Measurements from ENCODE around the gene PRSS38.

The PRSS38 gene

DNA sequence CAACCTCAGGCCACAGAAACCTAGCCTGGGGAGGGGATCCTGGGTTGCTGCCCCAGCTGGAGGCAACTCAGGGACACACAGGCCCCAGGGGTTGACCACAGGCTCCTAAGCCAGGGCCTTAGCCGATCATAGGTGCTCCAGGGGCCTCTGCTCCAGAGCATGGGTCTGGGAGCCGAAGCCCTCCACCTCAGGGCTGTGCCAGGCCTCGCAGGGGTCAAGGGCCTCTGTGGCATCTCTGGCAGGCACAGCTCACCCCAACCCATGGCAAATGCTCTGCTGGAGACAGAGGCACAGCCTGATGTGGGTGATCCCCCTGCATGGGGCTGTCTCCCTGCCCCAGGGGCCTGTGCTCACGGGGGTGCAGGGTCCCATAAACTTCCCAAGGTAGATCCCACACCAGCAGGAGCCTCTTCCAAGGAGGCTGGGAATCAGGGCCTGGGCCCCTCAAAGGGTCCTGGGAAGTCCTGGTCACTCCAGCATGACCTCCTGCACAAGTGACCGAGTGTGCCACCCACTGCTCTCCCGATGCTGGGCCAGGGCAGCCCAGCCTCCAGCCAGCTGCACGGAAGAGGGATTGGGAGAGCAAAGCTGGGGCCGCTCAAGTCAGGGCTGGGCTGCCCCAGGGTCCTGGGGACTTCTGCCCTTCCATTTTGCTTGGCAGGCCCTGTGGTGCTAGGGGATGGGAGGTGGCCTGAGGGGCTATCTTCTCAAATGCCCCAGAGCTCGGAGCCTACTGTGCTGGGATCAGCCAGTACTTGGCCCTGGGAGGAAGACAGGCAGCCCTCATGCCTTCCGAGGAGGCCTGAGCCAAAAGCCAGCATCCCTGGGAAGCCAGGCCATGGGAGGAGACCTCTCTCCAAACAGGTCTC, 22.2 kb upstream of the PRSS38 start:
- no peak for DNase-seq (ENCODE audit: low read depth, low spot score)

DNA sequence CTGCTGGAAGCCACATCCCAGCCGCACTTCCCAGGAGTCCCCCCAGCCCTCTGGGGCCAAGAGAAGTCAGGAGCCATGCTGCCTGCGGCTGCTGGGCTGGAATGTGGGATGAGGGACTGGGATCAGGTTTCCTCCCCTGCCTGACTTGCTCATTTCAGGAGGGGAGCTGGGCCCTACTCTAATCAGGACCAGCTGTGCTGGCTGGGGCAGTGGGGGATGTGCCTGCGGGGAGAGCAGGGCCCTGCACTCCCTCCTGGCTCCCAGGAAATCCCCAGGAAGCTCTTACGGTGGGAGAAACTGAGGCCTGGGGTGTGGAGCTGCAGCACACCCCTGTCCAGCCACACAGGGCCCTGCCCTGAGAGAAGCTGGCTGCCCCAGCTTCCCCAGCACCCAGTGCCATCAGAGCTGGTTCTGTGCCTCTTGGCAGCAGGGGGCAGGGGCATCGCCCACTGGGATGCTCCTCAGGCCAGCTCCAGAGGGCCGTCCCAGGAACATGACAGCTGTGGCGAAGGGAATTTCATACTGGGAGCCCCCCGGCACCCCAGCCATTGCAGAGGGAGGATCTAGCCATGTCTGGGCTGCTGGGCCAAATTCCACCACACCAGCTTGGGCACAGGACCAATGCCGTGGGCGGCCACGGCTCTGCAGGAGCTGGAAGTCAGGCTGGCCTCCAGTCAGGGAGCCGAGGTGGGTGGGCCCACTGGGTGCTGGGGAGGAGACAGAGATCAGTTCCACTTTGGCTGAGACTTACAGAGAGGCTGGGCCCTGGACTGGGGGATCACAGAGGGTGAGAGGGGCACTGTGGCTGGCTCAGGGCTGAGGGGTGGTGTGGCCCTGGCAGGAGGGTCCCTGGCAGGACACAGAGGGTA, 21.3 kb upstream of the PRSS38 start:
- no peak for DNase-seq (ENCODE audit: low read depth, low spot score)

DNA sequence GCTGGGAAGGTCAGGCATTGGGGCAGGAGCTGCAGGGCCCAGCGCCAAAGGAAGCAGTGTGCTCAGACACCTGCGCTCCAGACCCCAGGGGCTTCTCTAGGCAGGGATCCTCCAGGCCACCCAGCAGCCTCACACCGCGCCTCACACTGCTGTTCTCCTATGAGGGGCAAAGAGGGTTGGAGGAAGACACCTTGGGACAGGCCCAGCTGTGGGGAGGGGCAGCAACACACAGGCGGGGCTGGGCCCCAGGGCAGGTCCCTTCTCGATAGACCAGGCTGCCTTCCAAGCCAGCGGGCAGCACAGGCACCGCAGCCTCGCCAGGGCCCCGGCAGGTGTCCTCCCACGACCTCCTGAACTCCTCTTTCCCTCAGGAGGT, 20.7 kb upstream of the PRSS38 start:
- no peak for DNase-seq (ENCODE audit: low read depth, low spot score)

DNA sequence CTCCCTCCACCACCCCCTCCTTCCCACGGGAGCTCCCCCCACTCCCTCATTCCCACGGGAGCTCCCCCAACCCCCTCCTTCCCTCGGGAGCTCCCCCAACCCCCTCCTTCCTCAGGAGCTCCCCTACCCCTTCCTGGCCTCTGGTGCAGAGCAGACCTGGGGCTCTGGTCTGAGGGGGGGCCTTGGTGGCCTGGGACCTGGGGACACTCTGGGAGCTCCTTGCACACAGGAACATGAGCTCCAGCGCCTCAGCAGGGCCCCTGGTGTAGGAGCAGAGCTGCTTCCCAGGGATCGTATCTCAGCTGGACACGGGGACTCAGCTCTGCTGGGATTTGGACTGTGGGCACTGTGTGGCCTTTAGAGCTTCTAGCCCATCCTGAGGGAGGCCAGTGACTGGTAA, 19.7 kb upstream of the PRSS38 start:
- DNase-seq (ENCODE audit: low read depth, low spot score): no peak

DNA sequence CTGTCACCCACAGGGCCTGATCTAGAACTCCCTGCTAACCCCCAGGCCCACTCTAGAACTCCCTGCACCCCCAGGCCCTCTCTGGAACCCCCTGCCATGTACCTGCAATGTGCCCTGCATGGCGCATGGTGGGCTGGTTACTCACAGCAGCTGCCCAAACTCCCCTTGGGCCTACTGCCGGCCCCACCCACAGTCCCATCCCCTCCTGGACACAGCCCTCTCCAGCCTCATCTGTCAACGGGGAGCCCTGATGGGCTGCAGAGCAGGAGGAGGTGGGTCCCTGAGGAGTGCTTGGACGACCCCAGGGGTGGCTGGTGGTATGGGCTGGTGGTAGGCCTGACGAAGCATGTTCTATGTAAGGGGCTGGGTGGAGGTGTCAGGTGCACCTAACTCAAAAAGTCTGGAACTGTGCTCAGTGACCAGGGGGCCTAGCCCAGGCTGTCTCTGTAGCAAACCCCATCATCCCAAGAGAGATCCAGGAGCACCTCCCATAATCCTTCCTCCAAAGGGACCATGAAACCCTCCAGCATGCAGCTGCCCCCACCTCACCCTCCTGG, 19.0 kb upstream of the PRSS38 start:
- DNase-seq (ENCODE audit: low read depth, low spot score): no peak

DNA sequence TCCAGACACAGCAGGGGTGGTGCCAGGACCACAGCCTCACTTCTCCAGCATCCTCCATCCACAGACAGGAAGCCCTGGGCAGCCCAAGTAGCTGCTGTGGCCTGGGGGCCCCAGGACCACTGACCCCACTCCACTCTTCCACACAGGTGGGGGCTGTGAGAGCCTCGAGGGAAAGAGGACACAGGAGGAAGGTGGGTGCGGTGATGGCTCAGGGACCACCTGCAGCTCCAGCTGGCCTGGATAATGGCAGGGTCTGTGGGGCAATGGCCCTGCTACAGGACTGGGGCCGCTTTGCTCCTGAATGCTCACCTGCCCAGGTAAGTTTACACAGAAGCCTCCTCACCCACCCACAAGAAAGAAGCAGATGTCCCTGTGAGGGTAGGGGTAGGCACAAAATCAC, 18.3 kb upstream of the PRSS38 start:
- DNase-seq (ENCODE audit: low read depth, low spot score): no peak

DNA sequence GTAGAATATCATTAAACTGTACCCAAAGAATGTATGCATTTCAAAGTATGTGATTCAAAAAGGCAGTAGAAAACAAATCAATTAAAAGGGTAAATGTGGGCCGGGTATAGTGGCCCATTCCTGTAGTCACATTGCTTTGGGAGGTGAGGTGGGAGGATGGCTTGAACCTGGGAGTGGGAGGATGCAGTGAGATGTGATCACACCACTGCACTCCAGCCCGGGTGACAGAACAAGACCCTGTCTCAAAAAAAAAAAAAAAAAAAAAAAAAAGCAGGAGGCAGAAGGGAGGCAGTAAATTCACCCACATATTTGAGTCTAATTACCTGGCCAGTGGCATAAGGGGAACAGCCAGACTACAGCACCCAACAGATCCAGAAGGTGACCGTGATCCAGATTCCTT, 17.9 kb upstream of the PRSS38 start:
- no peak for DNase-seq (ENCODE audit: low read depth, low spot score)

DNA sequence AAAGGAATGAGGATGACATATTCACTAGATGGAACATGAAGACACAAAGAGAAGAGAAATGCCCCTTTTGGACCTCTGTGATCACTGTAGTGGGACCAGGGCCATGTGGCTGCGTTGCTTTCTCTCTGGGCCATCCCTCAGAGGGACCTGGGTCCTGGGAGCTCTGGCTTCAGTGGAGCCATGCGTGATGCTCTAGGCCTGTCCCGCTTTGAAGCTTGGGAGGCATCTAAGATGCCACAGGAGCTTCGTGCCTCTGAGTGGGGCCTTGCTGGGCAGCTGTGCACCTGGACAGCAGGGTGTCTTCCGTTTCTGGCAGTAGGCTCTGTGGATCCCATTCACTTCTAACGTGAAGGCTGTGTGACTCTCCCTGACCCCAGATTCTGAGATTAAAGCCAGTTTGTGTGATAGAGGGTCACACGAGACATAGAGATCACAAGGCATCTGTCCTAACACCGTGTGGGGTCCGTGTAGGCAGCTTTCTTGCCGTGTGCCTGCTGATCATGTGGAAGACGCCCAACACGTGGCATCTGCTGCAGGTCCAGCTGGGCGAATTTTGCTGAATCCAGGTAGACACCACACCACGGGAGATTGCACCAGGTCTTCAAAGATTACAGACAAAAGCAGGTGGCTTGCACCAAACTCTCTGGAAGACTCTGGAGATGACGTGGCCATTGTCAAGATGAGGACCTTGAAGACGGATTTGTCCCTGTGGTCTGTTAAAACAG, 17.2 kb upstream of the PRSS38 start:
- DNase-seq (ENCODE audit: low read depth, low spot score): no peak

DNA sequence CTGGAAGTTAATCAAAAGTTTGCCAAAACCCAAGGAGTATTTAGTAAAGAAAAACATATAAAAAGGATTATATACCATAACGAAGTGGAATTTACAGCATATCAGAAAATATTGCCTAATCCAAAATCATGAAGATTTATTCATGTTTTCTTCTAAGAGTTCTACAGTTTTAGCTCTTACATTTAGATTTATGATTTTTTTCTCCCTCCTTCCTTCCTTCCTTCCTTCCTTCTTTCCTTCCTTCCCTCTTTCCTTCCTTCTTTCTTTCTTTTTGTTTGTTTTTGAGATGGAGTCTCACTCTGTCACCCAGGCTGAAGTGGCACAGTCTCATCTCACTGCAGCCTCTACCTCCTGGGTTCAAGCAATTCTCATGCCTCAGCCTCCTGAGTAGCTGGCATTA, 15.7 kb upstream of the PRSS38 start:
- DNase-seq (ENCODE audit: low read depth, low spot score): no peak

DNA sequence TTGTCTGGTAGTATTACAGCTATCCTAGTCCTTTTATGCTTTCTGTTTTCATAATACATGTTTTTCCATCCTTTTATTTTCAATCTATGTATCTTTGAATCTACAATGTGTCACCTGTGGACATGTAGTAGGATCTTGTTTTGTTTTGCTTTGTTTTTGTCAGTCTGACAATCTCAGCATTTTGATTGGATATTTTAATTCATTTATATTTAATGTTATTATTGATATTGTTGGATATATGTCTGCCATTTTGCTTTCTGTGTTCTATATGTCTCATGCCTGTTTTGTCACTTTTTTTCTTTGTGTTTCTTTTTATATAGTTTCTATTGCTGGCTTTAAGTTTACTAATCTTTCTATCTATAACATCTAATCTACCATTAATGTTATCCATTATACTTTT, 11.5 kb upstream of the PRSS38 start:
- no peak for DNase-seq (ENCODE audit: low read depth, low spot score)

DNA sequence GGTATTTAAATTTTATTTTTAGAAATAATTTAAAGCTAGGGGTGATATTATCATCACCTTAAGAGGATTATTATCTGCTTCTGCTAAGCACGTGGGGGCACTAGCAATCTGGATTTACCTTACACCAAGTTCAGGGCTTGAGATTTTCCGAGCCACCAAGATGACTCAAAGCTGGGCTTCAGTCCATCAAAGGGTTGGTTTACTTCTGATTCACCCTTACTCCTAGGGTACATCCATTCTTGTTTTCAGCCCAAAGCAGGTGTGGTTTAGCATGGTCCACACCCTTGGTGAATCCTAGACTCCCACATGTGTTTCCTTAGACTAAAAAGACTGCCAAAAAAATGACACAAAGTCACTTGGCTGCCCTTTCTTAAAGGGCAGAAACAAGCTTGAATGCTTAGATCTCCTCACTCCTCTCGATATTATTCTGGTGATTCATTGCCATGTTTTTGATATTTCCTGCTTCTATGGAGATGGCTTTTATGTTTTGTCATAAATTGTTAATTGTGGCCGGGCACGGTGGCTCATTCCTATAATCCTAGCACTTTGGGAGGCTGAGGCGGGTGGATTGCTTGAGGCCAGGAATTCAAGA, 9.8 kb upstream of the PRSS38 start:
- no peak for DNase-seq (ENCODE audit: low read depth, low spot score)

DNA sequence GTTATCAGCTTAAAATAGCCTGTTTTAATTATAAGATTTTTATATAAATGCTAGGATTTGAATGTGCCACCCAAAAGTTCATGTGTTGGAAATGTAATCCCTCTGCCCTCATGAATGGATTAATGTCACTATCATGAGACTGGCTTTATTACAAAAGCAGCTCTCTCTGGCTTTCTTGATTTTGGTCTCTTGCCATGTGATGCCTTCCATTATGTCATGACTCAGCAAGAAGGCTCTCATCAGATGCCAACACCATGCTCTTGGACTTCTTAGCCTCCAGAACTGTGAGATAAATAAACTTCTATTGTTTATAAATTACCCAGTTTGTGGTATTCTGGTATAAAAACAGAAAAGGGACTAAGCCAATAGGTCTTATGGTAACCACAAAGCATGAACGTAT, 6.9 kb upstream of the PRSS38 start:
- DNase-seq (ENCODE audit: low read depth, low spot score): no peak

DNA sequence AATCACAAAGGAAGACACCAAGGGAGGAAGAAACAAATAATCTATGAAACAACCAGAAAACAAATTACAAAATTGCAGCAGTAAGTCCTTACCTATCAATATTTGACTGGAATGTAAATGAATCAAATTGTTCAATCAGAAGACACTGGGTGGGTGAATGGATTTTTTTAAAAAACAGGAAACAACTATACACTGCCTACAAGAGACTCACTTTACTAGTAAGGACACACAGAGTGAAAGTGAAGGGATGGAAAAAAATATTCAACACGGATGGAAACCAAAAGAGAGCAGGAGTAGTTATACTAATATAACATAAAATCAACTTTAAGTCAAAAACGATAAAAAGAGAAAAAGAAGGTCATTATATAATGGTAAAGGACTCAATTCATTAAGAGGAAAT, 6.4 kb upstream of the PRSS38 start:
- no peak for DNase-seq (ENCODE audit: low read depth, low spot score)

DNA sequence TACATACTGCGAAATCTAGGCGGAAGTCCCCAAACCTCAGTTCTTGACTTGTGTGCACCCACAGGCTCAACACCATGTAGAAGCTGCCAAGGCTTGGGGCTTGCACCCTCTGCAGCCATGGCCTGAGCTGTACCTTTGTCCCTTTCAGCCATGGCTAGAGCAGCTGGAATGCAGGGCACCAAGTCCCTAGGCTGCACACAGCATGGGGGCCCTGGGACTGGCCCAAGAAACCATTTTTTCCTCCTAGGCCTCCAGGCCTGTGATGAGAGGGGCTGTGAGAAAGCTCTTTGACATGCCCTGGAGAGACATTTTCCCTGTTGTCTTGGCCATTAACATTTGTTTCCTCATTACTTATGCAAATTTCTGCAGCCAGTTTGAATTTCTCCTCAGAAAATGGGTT, 1.5 kb upstream of the PRSS38 start:
- DNase-seq (ENCODE audit: low read depth, low spot score): no peak

DNA sequence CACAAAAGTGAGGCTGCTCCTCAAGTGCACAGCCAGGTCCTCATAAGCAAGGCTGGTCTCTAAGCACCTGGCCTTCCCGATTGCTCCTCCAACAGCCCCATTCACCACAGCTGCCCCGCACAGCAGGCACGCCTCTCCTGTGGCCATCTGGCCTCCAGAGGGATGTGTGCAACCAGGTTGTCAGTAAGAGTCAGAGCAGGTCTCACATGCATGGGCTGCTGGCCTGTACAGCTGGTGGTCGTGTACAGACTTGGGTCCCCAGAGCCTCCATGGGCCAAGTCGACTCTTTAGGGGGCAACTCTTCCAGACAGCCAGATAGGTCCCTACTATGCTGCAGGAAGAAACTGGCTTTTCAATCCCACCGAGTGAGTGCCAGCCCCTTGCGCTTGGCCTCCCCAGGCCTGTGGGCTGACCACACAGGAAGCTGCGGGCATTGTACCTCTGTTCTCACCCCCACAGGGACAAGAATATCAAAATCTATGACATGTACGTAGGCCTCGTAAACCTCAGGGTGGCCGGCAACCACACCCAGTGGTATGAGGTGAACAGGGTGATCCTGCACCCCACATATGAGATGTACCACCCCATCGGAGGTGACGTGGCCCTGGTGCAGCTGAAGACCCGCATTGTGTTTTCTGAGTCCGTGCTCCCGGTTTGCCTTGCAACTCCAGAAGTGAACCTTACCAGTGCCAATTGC, 1.4 kb downstream of the PRSS38 start:
- no peak for DNase-seq (ENCODE audit: low read depth, low spot score)

DNA sequence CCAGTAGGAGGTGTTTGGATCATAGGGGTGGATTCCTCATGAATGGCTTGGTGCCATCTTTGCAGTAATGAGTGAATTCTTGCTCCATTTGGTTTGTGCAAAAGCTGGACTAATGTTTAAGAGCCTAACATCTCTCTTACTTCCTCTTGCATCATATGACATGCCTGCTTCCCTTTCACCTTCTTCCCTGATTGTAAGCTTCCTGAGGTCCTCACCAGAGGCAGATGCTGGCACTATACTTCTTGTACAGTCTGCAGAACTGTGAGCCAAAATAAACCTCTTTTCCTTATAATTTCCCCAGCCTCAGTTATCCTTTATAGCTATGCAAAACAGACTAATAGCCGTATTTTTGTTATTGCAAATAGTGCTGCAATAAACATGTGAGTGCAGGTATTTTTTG, 8.1 kb downstream of the PRSS38 start:
- DNase-seq (ENCODE audit: low read depth, low spot score): no peak

DNA sequence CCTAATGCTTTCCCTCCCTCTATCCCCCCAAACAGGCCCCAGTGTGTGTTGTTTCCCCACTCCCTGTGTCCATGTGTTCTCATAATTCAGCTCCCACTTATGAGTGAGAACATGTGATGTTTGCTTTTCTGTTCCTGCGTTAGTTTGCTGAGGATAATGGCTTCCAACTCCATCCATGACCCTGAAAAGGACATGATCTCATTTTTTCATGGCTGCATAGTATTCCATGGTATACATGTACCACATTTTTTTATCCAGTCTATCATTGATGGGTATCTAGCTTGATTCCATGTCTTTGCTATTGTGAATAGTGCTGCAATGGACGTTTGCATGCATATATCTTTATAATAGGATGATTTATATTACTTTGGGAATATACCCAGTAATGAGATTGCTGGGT, 8.7 kb downstream of the PRSS38 start:
- DNase-seq (ENCODE audit: low read depth, low spot score): no peak

DNA sequence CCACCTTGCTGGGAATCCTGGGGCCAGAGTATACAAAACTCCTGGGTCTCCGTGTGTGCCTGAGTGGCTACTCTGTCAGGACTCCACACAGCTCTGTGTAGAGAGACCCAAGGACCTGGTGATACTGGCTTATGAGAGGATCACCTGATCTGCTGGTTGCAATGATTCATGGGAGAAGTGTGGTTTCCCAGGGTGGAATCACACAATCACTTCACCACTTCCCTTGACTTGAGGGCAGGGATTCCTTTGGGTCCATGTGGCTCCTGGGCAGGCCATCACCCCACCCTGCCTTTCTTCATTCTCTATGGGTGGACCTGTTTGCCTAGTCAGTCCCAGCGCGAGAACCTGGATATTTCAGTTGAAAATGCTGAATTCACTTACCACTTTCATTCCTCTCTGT, 13.3 kb downstream of the PRSS38 start:
- no peak for DNase-seq (ENCODE audit: low read depth, low spot score)

DNA sequence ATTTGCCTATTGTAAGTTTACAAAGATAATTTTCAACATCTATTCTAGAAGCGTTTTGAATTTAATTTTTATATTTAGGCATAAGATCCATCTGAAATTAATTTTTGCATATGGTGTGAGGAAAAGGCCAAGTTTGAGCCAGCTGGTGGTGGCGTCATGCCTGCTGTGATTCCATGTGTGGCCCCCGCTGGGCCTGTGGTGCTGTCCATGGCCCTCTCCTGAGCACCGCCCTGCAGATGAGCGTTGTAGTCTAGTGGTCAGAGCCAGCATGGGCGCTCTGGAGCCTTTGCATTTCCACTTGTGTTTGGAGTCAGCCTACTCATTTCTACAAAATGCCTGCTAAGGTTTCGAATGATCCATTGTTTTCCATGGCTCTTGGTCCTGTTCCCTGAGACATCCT, 22.7 kb downstream of the PRSS38 start:
- DNase-seq (ENCODE audit: low read depth, low spot score): no peak

DNA sequence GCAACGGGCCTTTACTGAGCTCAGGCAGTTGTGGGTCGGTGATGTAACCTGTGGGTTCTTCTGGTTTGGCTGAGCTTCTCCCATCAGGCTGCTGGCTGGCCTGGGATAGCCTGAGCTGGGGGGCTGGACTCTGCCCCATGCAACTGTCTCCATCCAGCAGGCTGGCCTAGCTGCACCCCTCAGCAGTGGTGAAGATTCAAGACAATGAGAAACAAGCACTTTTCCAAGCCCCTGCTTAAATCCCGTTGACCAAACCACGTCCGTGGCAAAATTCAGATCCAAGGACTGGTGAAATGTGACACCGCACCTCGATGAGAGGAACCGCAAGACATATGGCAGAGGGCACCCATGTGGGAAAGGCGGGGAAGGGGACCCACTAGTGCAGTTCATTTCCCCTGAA, 25.6 kb downstream of the PRSS38 start:
- DNase-seq (ENCODE audit: low read depth, low spot score): no peak
